ENCODE data around the gene VAPB. TPM values are rescaled to one million over a fixed set of nuclear protein-coding genes. Genes with fewer than 3 reads are reported as not detected.

Gene VAPB
- total RNA-seq, 1 donor from 2014 or later: 55.3 TPM

GRCh38 chr20:58461899-58462298, 72.9 kb downstream of the VAPB start:
- Mint-ChIP-seq H3K9me3 (ENCODE audit: low read depth) (no peaks in the 10 kb centered on the region), H3K36me3 (ENCODE audit: low read depth) (peaks cover 2% of the 10 kb centered on the region), H3K4me3 (ENCODE audit: unreplicated experiment) (no peak overlapping the region), H3K27ac (ENCODE audit: unreplicated experiment) (no peak overlapping the region), H3K27me3 (ENCODE audit: low read depth) (no peaks in the 10 kb centered on the region), H3K4me1 (ENCODE audit: low read depth) (peaks cover 5% of the 10 kb centered on the region)
- TF ChIP-seq CTCF (IDR thresholded peaks at IDR 0.05): no peak
- no peak for DNase-seq (ENCODE audit: low spot score)

- Mint-ChIP-seq H3K9me3 (ENCODE audit: low read depth) (no peaks in the 10 kb centered on the region), H3K27ac (ENCODE audit: unreplicated experiment) (no peak overlapping the region), H3K36me3 (ENCODE audit: low read depth) (peaks cover 2% of the 10 kb centered on the region), H3K27me3 (ENCODE audit: low read depth) (no peaks in the 10 kb centered on the region), H3K4me3 (ENCODE audit: unreplicated experiment) (no peak overlapping the region), H3K4me1 (ENCODE audit: low read depth) (peaks cover 5% of the 10 kb centered on the region)
- DNase-seq (ENCODE audit: low spot score): no peak
- TF ChIP-seq CTCF (IDR thresholded peaks at IDR 0.05): no peak
Measured at GRCh38 chr20:58463256-58463655, 74.2 kb downstream of the VAPB start.

- H3K36me3 Mint-ChIP-seq (ENCODE audit: low read depth): peaks cover 2% of the 10 kb centered on the region
- no peak for TF ChIP-seq CTCF (IDR thresholded peaks at IDR 0.05)
- no peak for DNase-seq (ENCODE audit: low spot score)
- no peak overlapping the region for H3K4me3 Mint-ChIP-seq (ENCODE audit: unreplicated experiment)
- no peaks in the 10 kb centered on the region for H3K27me3 Mint-ChIP-seq (ENCODE audit: low read depth)
- H3K9me3 Mint-ChIP-seq (ENCODE audit: low read depth): no peaks in the 10 kb centered on the region
- H3K4me1 Mint-ChIP-seq (ENCODE audit: low read depth): peaks cover 5% of the 10 kb centered on the region
- no peak overlapping the region for H3K27ac Mint-ChIP-seq (ENCODE audit: unreplicated experiment)
Measured at GRCh38 chr20:58464838-58465237, 75.8 kb downstream of the VAPB start.

GRCh38 chr20:58466095-58466708, 77.2 kb downstream of the VAPB start:
- Mint-ChIP-seq H3K4me1 (ENCODE audit: low read depth) (peaks cover 5% of the 10 kb centered on the region), H3K9me3 (ENCODE audit: low read depth) (no peaks in the 10 kb centered on the region), H3K27me3 (ENCODE audit: low read depth) (no peaks in the 10 kb centered on the region), H3K4me3 (ENCODE audit: unreplicated experiment) (no peak overlapping the region), H3K36me3 (ENCODE audit: low read depth) (peaks cover 2% of the 10 kb centered on the region), H3K27ac (ENCODE audit: unreplicated experiment) (no peak overlapping the region)
- no peak for TF ChIP-seq CTCF (IDR thresholded peaks at IDR 0.05)
- DNase-seq (ENCODE audit: low spot score): no peak

GRCh38 chr20:58466729-58467571, 77.9 kb downstream of the VAPB start:
- no peaks in the 10 kb centered on the region for H3K9me3 Mint-ChIP-seq (ENCODE audit: low read depth)
- no peak for DNase-seq (ENCODE audit: low spot score)
- no peak for TF ChIP-seq CTCF (IDR thresholded peaks at IDR 0.05)
- no peak overlapping the region for H3K4me3 Mint-ChIP-seq (ENCODE audit: unreplicated experiment)
- no peak overlapping the region for H3K27ac Mint-ChIP-seq (ENCODE audit: unreplicated experiment)
- H3K4me1 Mint-ChIP-seq (ENCODE audit: low read depth): peaks cover 4% of the 10 kb centered on the region
- peaks cover under 1% of the 10 kb centered on the region for H3K36me3 Mint-ChIP-seq (ENCODE audit: low read depth)
- no peaks in the 10 kb centered on the region for H3K27me3 Mint-ChIP-seq (ENCODE audit: low read depth)

Measured in chondrocyte (in vitro differentiated cells).